ENCODE results near the gene NECAB3. TPM values are rescaled to one million over a fixed set of nuclear protein-coding genes. Genes with fewer than 3 reads are reported as not detected.

NECAB3 gene
- polyA plus RNA-seq, 1 of the 3 experiments (the other 2 are of a cell fraction) = 20.1 TPM

GRCh38 chr20:33650111-33650752 is 24.0 kb downstream of the NECAB3 start:
- no peak overlapping the region for H3K4me3 ChIP-seq (ENCODE audit: low read depth in 2 of 2, low read length in 1 of 2)
- ChIA-PET CTCF (interaction anchor here (0.7 to 9.2 kb wide), 5 partner anchors 16 to 193 kb away, joined by 3 to 114 read pairs (median 16); partner anchors contain the start of genes ACTL10 and C20orf144), POLR2A (interaction anchor here (1.1 to 1.9 kb wide), 3 partner anchors 88 to 188 kb away, joined by 3 to 9 read pairs (median 7); partner anchors contain the start of gene CBFA2T2)
- H3K4me2 ChIP-seq = no peak overlapping the region
- TF ChIP-seq POLR2AphosphoS5 (IDR thresholded peaks at IDR 0.05; ENCODE audit: low read depth, low read length) (no peak), REST (IDR thresholded peaks at IDR 0.05; ENCODE audit: low read depth, low read length) (no peak), CTCF (IDR thresholded peaks at IDR 0.05) (no peak), FOXM1 (IDR thresholded peaks at IDR 0.05; ENCODE audit: low read depth) (no peak), FOSL2 (IDR thresholded peaks at IDR 0.05; ENCODE audit: borderline replicate concordance, low read depth) (no peak), MEF2A (IDR thresholded peaks at IDR 0.05; ENCODE audit: borderline replicate concordance, low read depth) (no peak), NRF1 (IDR thresholded peaks at IDR 0.05; ENCODE audit: low read depth, low read length) (no peak), PBX3 (IDR thresholded peaks at IDR 0.05) (no peak), YY1 (IDR thresholded peaks at IDR 0.05; ENCODE audit: low read depth) (no peak), SIN3A (IDR thresholded peaks at IDR 0.05; ENCODE audit: borderline replicate concordance, low read depth, low read length) (no peak), USF2 (IDR thresholded peaks at IDR 0.05; ENCODE audit: borderline replicate concordance, low read depth, low read length) (no peak), SMC3 (IDR thresholded peaks at IDR 0.05; ENCODE audit: low read depth, low read length) (no peak), NFIC (IDR thresholded peaks at IDR 0.05; ENCODE audit: borderline replicate concordance) (no peak), EZH2phosphoT487 (IDR thresholded peaks at IDR 0.05; ENCODE audit: borderline replicate concordance, low read depth) (no peak)
- no peak overlapping the region for H3K9ac ChIP-seq
- peaks cover 13 to 53% of the 10 kb centered on the region in 2 experiments; a peak in 3 of 4 replicates for H3K4me1 ChIP-seq (ENCODE audit: control insufficient read depth in 1 of 2, insufficient read depth in 2 of 2, low read depth in 1 of 2, low read length in 1 of 2)
- H3K27ac ChIP-seq (ENCODE audit: low read depth in 2 of 2, low read length in 1 of 2) = peak overlapping the region in 1 of 2 experiments; percentile 93; a peak in 2 of 4 replicates
- peaks cover 32% of the 10 kb centered on the region for H4K20me1 ChIP-seq (ENCODE audit: insufficient read depth)
- WGBS (ENCODE audit: low lambda C conversion rate) = 98% methylated on average over 10 of the region's 11 CpGs
- no peak overlapping the region for H2AFZ ChIP-seq (ENCODE audit: low read depth)
- peaks cover 26% of the 10 kb centered on the region for H3F3A ChIP-seq (replicated peaks; ENCODE audit: insufficient read depth)
- no peaks in the 10 kb centered on the region for H3K9me2 ChIP-seq
- DNase-seq = peak; percentile 34
- no peaks in the 10 kb centered on the region for H3K9me3 ChIP-seq
- H3K79me2 ChIP-seq (ENCODE audit: insufficient read depth) = no peaks in the 10 kb centered on the region
- H3K27me3 ChIP-seq (ENCODE audit: insufficient read depth) = no peaks in the 10 kb centered on the region
- H3K36me3 ChIP-seq (replicated peaks in 1 of 2; ENCODE audit: control insufficient read depth in 1 of 2, insufficient read depth in 2 of 2, low read length in 1 of 2) = peaks cover 0 to 4% of the 10 kb centered on the region in 2 experiments
